RWPE1 (cell line): ENCODE results near the gene CD58.

Experiments
- CTCF ChIA-PET: fragments of 350-600 bp; sonication (Branson Sonifier 250); formaldehyde crosslinking; extraction: SDS; loops from one replicate; lab custom pipeline; 2021; lab: Yijun Ruan, JAX
- POLR2A ChIA-PET: fragments of 400-600 bp; formaldehyde crosslinking; extraction: SDS; loops from one replicate; lab custom pipeline; 2020; ENCODE audit warnings: antibody characterized with exemption; ENCODE audit not compliant: low non-redundant PET; lab: Yijun Ruan, JAX
- DNase-seq: peaks from one replicate; pipeline ENCODE4 v3.0.0; 2012; ENCODE audit warnings: low spot score
- H3K27ac ChIP-seq: fragments of 450-650 bp; 2 replicates; pipeline ENCODE4 v1.5.1; 2017
- TF ChIP-seq, protein P1 (sequence below): fragments of 450-650 bp; conservative IDR thresholded peaks from 2 replicates; pipeline ENCODE4 v1.5.1; 2017; ENCODE audit warnings: low read depth, mild to moderate bottlenecking

The CD58 gene

DNA sequence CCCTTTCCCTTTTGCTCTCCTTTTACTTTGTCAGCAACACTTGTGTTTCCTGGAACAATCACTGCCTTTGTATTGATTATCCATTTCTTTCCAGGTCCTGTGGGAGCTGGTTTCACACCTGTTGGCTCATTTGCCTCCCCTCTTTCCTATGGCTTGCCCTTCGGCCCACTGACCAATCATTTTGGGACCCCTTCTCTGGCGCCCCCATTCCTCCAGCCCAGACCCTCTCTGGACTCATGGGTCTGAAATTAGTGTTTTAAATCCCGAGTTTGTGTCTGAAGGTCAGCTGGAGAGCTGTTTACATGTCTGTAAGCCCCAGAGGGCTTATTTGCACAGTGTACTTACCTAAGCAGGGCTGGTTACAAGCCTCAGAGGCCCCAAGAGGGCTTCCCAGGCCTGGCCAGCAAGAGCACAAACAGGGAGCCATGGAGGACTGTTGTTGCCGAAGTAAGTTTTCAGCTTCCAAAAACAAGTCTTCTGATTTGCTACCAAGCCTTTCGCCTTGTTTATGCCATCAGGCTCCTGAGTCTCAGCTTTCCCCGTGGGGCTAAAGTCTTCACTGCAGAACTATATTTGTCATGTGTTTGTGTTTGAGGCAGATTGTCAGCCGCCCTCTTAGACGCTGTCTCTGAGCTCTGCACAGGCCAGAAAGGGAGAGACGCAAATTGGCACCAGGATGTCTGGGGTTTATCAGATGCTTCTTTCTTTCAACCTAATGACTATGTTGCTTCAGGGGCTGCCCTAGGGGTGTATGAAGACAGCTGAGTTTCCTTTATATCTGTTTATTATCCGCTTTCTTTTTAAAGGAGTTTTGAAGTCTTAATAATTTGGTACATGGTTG, 104.8 kb downstream of the CD58 start:
- TF ChIP-seq, protein P1, sequence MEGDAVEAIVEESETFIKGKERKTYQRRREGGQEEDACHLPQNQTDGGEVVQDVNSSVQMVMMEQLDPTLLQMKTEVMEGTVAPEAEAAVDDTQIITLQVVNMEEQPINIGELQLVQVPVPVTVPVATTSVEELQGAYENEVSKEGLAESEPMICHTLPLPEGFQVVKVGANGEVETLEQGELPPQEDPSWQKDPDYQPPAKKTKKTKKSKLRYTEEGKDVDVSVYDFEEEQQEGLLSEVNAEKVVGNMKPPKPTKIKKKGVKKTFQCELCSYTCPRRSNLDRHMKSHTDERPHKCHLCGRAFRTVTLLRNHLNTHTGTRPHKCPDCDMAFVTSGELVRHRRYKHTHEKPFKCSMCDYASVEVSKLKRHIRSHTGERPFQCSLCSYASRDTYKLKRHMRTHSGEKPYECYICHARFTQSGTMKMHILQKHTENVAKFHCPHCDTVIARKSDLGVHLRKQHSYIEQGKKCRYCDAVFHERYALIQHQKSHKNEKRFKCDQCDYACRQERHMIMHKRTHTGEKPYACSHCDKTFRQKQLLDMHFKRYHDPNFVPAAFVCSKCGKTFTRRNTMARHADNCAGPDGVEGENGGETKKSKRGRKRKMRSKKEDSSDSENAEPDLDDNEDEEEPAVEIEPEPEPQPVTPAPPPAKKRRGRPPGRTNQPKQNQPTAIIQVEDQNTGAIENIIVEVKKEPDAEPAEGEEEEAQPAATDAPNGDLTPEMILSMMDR = no peak
- ChIA-PET CTCF (interaction anchor here (0.8 kb wide), 1 partner anchor 19 kb away, joined by 4 read pairs; no protein-coding TSS in a partner anchor), POLR2A (no interaction called here)
- no peak for DNase-seq
- no peak overlapping the region for H3K27ac ChIP-seq

DNA sequence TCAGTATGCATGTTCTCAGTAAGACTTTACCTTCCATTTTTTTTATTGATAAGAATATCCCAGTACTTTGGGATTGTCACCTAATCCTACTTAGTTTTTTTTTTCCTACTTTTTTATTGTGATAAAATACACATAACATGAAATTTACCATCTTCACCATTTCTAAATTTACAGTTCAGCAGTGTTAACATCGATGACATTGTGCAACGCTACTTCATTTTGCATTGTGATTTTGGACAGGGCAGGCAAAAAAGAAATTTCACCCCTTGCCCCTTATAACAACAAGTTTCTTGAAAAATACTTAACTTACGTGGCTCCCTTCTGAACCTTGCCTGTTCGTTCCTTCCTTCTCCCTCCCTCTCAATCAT, 105.4 kb downstream of the CD58 start:
- H3K27ac ChIP-seq = no peak overlapping the region
- TF ChIP-seq, protein P1 = no peak
- ChIA-PET POLR2A (no interaction called here), CTCF (interaction anchor here (0.8 kb wide), 1 partner anchor 20 kb away, joined by 4 read pairs; no protein-coding TSS in a partner anchor)
- DNase-seq = no peak
